ENCODE data around the gene MEIS3.
A peak's percentile ranks its signal among the peaks of the same experiment; 100 is the strongest.
"Not testable (repeated sequence)": the region's sequence is repeated elsewhere in the genome, so short reads cannot be mapped to it uniquely, and the experiment has no call there.

Gene MEIS3

GRCh38 chr19:47416643-47416985 lies 2.7 kb downstream of the MEIS3 start:
- DNase-seq (ENCODE audit: low read depth in 2 of 2): no peak

GRCh38 chr19:47415953-47416642 lies 3.2 kb downstream of the MEIS3 start:
- no peak for DNase-seq (ENCODE audit: low read depth in 2 of 2)

DNA sequence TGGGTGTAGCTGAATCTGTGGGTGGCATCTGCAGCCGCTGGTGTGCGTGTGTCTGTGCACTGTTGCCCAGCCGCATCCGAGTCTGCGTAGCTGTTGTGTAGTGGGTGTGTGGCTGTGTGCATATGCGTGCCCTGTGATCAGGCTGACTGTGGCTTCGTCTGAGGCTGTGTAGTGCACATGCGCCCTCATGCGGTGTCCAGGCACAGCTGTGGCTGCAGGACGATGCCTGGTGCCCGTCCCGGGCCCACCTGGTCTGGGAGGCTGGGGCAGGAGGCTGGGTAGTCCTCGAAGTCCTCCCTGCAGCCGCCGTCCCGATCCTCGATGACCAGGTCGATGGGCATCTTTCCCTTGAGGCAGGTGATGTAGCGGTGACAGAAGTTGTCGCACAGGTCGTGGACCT lies 4.9 kb downstream of the MEIS3 start:
- DNase-seq (ENCODE audit: low read depth in 2 of 2): no peak

DNA sequence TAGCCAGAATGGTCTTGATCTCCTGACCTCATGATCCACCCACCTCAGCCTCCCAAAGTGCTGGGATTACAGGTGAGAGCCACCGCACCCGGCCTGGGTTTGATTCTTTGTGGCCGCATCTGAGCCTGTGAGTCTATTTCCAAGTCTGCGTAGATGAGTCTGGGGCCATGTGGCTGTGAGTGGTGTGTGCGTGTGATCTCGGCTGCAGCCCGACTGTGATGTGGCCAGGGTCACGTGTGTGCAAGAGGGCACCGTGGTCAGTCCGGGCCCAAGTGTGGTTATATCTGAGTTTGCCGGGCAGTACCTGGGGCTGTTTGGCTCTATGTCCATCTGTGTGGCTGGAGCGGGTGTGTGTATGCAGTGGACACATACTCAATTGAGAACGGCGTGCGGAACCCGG lies 5.4 kb downstream of the MEIS3 start:
- DNase-seq (ENCODE audit: low read depth in 2 of 2): no peak

GRCh38 chr19:47411696-47412095 lies 7.6 kb downstream of the MEIS3 start:
- not testable (repeated sequence) for DNase-seq (ENCODE audit: low read depth in 2 of 2)

GRCh38 chr19:47411101-47411500 lies 8.2 kb downstream of the MEIS3 start:
- DNase-seq (ENCODE audit: low read depth in 2 of 2): no peak

DNA sequence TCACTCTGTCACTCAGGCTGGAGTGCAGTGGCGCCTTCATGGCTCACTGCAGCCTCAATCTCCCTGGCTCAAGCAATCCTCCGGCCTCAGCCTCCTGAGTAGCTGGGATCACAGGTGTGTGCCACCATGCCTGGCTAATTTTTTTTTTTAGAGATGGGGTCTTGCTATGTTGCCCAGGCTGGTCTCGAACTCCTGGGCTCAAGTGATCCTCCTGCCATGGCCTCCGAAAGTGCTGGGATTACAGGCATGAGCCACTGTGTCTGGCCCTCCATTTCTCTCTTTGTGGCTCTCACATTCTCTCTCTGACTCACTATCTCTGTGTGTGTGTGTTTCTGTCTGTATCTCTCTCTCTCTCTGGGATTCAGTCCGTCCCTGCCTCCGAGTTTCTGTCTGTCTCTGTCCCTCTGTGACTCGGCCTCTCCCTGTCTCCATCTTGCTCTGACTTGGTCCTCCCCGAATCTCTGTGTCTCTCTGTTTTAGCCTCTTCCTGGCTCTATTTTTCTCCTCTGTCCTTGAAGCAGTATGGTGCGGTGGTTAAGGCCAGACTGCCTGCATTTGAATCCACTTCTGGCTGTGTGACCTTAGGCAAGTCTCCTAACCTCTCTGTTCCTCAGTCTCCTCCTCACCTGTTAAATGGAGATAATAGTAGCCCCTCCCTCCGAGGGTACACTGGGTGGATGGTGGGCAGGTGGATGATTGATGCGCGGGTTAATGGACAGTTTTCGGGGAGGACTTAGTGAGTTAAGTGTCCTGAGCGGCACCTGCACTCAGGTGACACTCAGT lies 11.0 kb downstream of the MEIS3 start:
- no peak for DNase-seq (ENCODE audit: low read depth in 2 of 2)

DNA sequence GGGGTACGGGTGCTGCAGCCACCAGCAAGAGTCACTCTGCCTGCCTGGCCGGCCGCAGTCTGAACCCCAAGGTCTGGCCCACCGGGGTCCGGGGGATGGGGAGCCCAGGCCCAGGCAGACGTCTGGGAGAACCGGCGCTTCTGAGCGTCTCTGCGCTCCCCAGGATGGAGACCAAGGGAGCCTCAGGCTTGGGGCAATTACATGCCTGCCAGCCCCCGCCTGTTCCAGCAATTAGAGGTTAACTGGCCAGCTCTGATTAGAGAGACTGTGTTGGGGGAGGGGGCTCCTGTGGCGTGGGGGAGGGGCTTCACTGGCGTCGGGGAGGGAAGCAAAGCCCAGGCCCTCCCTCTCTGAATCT lies 11.9 kb downstream of the MEIS3 start:
- DNase-seq (ENCODE audit: low read depth in 2 of 2): no peak

GRCh38 chr19:47406711-47407416 lies 12.5 kb downstream of the MEIS3 start:
- DNase-seq (ENCODE audit: low read depth in 2 of 2): no peak

DNA sequence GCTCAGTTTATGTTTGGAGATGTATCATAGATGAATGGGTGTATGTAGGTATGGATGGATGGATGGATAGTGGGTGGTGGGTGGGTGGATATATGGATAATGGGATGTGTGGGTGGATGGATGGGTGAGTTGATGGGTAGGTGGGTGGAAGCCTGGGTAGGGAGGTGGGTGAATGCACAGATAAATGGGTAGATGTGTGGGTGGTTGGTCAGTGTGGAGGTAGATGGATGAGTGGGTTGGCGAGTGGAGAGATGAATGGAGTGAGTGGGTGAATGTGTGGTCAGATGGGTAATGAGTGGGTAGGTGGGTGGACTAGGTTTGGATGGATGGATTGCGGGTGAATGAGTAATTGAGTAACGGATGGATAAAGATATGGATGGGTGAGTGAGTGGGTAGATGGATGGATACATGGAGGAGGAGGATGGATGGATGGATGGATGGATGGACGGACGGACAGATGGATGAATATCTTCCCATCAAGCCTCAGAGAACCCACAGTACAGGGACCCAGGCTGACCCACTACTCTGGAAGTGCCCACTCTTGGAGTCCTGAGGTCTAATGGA lies 13.4 kb downstream of the MEIS3 start:
- no peak for DNase-seq (ENCODE audit: low read depth in 2 of 2)

DNA sequence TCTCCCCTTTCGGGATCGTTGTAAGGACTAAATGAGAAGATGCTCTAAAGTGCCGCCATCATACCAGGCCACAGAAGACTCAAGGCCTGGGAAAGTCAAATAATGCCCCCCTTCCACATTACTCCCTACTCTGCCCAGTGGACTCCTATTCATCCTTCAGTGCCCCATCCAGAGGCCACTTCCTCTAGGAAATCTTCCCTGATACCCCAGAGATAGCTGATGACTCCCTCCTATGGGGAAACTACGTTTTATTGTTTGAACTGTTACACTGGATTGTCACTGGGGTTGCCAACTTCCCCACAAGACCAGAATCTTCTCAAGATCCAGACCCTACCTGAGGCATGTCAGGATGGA lies 14.2 kb downstream of the MEIS3 start:
- DNase-seq (ENCODE audit: low read depth in 2 of 2): no peak

- DNase-seq (ENCODE audit: low read depth in 2 of 2): no peak
Measured at GRCh38 chr19:47404334-47405196, 14.8 kb downstream of the MEIS3 start.

GRCh38 chr19:47402504-47402903 lies 16.8 kb downstream of the MEIS3 start:
- DNase-seq (ENCODE audit: low read depth in 2 of 2): no peak

DNA sequence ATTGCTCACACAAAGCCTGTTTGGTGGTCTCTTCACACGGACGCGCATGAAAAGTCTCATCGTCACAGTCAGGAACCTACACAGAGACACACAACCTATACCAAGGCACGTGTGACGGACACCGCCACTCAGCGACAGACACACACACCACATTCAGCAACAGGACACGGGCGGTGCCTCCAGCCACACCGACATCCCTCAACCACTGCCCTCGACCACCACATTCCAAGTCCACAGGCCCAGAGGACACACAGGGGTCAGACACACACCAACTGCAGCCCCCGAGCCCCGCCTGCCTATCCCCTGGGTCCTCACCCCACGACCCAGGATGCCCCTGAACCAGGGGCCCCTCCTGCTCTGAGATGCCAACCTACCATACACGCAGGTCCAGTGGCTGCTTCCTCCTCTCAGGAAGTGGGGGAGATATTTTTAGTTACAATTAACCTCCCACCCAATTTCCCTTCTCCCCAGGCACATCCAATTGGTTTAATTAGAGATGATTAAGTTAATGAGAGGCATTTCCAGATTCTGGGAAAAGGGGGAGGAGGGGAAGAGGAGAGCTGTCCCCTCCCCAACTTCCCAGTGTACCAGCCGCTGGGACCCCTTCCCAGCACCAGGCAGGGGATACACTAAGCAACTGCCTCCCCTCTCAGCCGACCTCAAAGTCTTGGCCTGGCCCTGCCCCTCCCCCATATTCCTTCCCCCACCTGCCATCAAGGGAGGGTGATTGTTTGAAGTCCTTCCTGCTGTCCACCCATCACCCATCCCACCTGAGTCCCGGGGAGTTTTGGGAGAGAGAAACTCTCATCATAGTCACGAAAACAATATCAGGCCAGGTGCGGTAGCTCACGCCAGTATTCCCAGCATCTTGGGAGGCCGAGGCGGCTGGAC lies 20.4 kb downstream of the MEIS3 start:
- no peak for DNase-seq (ENCODE audit: low read depth in 2 of 2)

GRCh38 chr19:47391510-47392223 lies 27.7 kb downstream of the MEIS3 start:
- DNase-seq (ENCODE audit: low read depth in 2 of 2): peak; percentile 45 to 60

- no peak for DNase-seq (ENCODE audit: low read depth in 2 of 2)
Measured at GRCh38 chr19:47390533-47391488, 28.5 kb downstream of the MEIS3 start.

DNA sequence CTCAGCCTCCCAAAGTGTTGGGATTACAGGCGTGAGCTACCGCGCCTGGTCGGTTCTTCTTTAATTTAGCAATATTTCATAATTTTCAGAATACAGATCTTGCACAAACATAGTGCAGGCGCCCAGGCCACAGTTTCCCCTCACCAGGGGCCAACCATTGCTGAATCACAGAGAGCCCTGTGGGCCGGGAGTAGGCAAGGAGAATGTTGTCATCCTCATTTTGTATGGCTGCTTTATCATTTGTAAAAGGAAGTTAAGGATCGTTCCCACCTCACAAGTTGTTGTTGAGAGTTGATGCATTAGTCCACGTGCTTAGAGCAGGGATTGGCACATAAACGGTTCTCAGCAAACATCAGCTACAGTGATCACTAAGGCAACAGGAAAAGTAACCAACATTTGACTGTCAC lies 30.2 kb downstream of the MEIS3 start:
- DNase-seq (ENCODE audit: low read depth in 2 of 2): no peak

DNA sequence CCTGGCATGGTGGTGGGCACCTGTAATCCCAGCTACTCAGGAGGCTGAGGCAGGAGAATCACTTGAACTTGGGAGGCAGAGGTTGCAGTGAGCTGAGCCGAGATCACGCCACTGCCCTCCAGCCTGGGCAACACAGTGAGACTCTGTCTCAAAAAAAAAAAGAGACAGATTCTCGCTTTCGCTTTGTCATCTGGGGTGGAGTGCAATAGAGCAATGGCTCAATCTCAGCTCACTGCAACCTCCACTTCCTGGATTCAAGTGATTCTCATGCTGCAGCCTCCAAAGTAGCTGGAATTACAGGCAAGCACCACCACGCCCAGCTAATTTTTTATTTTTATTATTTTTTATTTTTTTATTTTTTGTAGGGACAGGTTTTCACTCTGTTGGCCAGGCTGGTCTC lies 30.6 kb downstream of the MEIS3 start:
- not testable (repeated sequence) for DNase-seq (ENCODE audit: low read depth in 2 of 2)

DNA sequence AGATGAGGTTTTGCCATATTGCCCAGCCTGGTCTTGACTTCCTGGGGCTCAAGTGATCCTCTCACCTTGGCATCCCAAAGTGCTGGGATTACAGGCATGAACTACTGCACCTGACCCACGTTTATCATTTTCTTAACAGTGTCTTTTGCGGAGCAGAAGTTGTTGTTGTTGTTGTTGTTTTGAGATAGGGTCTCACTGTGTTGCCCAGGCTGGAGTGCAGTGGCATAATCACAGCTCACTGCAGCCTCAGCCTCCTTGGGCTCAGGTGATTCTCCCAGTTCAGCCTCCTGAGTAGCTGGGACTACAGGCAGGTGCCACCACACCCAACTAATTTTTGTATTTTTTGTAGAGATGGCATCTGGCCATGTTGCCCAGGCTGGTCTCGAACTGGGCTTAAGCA lies 31.7 kb downstream of the MEIS3 start:
- not testable (repeated sequence) for DNase-seq (ENCODE audit: low read depth in 2 of 2)
